SK-N-DZ (cell line): Measurements from ENCODE around the gene SQSTM1.

ENCODE experiments used
- DNase-seq: peaks from one replicate; pipeline ENCODE4 v3.0.0-alpha.2; 2015; ENCODE audit warnings: low spot score

SQSTM1 gene

DNA sequence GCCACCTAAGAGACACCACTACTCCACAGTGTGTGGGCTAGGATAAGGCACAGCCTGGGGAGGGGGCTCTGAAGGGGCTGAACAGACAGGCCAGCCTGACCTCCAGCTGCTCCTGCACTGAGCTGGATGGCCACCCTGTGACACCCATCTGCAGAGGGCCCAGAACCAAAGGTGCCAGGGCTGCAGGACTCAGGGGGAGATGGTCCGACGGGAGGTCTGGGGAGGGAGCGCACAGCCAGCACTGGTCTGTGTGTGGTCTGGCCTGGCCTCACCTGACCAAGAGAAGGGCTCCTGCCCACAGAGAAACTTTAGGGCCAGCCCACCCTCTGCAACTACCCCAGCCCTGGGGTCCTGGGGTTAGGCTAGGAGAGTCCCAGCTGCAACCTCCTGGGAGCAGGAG lies 26.1 kb upstream of the SQSTM1 start:
- DNase-seq = no peak

GRCh38 chr5:179795049-179795862 lies 25.4 kb upstream of the SQSTM1 start:
- peak; percentile 54 for DNase-seq

GRCh38 chr5:179795863-179796833 lies 24.6 kb upstream of the SQSTM1 start:
- DNase-seq = peak; percentile 67

- no peak for DNase-seq
Measured at GRCh38 chr5:179796877-179797608, 23.7 kb upstream of the SQSTM1 start.

DNA sequence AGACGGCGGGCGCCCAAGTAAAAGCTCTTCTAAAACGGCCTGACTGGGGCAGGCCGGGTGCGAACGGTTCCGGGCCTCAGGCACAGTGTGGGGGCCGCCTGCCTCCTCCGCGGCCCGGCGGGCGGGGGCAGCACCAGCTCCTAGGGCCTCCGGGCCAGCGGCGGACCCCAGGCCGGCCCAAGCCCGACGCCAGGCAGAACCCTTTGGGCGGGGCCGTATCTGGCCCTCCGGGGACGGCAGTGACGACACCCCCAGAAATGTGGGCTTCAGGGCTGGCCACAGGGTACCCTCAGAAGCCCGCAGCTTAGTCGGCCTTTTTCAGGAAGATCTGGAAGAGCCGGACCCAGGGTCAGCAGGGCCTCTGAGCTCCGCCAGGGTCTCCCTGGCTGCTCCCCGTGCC lies 23.0 kb upstream of the SQSTM1 start:
- no peak for DNase-seq

DNA sequence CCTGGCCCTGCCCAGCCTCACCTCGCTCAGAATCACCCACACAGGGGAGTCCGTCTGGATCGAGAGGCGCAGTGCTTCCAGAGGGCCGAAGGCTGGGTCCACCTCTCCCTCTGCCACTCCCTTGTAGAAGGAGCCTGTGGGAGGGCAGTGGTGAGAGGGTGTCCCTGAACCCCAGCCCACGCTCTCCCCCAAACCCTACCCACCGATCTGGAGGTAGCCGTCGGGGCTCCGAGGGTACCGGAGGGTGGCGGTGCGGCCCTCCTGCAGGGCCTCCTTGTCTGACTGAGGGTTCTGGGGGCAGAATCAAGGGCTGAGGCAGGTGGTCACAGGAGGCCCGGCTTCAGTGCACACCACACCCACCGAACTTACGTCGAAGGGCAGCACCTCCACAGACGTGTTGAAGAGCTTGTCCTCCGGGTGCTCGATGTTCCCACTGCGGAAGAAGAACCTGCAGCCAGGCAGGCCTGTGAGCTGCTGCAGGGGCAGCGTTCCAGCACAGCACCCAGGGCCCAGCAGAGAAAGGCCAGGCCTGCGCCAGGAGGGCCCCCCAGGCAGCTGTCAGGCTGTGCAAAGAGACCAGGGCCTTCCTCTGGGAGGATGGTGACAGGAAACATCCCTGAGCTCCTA lies 22.4 kb upstream of the SQSTM1 start:
- no peak for DNase-seq

DNA sequence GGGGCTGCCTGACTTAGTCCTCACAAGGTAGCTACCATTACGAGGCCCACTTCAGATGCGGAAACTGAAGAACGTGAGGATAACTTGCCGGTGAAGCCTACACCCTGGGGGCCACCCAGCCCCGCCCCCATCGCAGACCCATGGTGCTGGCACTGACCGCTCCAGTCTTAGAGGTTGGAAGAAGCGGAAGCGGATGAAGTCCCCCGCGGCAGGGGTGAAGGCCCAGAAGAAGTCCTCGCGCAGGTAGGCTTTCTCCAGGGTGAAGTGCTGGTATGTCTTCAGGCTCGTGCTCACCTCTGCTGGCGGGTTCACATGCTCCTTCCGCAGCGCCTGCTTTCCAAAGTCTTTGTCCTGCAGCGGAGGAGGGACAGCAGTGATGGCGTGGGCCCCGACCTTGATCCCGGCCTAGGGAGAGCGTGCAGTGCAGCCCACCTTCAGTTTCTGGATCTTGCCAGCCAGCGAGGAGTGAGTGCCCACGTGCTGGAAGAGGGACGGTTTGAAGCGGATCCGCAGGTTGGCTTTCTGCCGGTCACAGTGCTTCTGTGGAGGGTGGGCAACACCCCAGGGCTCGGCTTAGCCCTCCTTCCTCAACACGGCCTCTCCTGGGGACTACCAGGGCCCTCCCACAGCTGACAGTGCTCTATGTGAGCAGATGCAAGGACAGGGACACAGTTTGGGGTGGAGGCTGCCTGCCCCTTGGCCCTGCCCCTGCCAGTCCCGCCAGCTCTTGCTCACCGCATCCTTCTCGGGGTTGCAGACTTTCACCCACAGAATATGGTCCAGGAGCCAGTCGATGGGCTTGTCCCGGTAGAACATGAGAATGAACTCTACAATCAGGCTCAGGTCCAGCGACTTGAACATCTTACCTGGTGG lies 21.7 kb upstream of the SQSTM1 start:
- DNase-seq = no peak

- no peak for DNase-seq
Measured at GRCh38 chr5:179799644-179799973, 21.1 kb upstream of the SQSTM1 start.

- DNase-seq = no peak
Measured at GRCh38 chr5:179800071-179800695, 20.5 kb upstream of the SQSTM1 start.

GRCh38 chr5:179800696-179801201 lies 20.0 kb upstream of the SQSTM1 start:
- DNase-seq = no peak

DNA sequence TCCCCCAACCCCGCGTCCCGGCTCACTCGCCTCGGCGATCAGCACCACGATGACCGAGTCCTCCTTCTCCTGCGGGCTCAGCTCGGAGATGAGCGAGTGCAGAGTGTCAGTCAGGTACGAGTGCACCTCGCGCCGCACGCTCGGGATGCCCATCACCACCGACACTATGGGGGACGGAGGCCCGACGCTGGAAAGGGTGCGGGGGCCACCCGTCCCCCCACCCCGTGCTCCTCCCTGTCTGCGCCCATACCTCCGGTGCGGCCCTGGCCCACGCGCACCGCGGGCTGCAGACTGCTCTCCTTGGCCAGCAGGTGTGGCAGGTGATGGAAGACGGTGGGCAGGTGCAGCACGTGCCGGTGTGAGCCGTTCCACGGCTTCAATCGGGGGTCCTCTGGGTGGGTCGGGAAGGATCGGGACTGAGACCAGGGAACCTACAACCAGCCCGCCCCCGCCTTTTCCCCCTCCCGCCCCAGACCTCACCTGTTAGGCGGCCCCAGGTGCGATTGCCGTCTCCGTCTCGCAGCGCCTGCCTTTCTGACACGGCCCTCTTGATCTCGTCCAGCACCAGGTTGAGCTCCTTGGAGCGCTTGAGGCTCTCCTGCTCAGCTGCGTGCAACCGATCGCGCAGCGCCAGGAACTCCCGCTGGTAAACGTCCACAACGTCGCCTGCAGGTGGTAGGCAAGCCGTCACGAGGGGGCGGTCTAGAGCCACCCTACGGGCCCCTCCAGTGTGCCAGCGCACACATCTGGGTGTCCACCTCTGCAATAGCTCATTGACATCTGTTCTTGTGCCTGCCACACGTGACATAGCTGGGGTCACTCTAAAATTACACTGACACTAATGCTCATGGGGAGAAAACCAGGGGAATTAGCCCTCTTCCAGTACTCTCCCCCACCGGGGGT lies 19.1 kb upstream of the SQSTM1 start:
- DNase-seq = no peak

- no peak for DNase-seq
Measured at GRCh38 chr5:179802207-179802883, 18.4 kb upstream of the SQSTM1 start.

GRCh38 chr5:179802950-179803562 lies 17.6 kb upstream of the SQSTM1 start:
- DNase-seq = no peak

- DNase-seq = no peak
Measured at GRCh38 chr5:179803651-179804554, 16.8 kb upstream of the SQSTM1 start.

DNA sequence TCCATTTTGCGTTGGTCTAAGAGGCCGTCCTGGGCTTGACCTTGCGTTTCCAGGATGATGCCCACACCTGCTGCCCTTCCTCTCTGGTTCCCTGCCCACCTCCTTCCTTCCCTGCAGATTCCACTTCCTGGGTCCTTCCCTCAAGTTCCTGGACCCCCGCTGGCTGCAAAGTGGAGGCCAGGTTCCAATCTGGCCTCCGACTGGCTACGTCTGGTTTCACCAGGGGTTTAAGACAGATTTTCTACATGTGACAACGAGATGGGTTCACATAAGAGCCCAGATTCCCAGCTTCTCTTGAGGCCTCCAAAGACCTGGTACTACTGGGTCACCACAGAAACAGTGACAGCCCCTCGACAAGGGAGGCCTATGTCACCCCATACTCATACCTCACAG lies 16.2 kb upstream of the SQSTM1 start:
- no peak for DNase-seq

GRCh38 chr5:179805070-179805528 lies 15.6 kb upstream of the SQSTM1 start:
- no peak for DNase-seq
